Measurements from ENCODE around the gene UPK3A.
"Not testable (repeated sequence)": the region's sequence is repeated elsewhere in the genome, so short reads cannot be mapped to it uniquely, and the experiment has no call there.

UPK3A gene

GRCh38 chr22:45248832-45249561, 35.8 kb upstream of the UPK3A start:
- TF ChIP-seq CTCF (IDR thresholded peaks at IDR 0.05; ENCODE audit: low read depth, low read length): no peak
- H3K4me3 ChIP-seq (ENCODE audit: low read depth, low read length): no peak overlapping the region

DNA sequence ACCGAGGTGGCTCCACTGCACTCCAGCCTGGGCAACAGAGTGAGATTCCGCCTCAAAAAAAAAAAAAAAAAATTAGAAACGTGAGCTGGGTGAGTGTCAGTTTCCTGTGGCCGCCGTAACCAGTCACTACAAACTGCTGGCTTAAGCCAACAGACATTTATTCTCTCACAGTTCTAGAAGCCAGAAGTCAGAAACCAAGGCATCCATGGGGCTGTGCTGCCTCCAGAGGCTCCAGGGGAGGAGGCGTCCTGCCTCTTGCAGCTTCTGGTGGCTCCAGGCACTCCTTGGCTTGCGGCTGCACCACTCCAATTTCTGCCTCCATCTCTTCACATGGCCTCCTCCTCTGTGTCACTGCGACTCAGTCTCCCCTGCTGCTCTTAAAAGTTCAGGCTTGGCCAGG, 32.9 kb upstream of the UPK3A start:
- no peak for TF ChIP-seq CTCF (IDR thresholded peaks at IDR 0.05; ENCODE audit: low read depth, low read length)
- H3K4me3 ChIP-seq (ENCODE audit: low read depth, low read length): no peak overlapping the region

DNA sequence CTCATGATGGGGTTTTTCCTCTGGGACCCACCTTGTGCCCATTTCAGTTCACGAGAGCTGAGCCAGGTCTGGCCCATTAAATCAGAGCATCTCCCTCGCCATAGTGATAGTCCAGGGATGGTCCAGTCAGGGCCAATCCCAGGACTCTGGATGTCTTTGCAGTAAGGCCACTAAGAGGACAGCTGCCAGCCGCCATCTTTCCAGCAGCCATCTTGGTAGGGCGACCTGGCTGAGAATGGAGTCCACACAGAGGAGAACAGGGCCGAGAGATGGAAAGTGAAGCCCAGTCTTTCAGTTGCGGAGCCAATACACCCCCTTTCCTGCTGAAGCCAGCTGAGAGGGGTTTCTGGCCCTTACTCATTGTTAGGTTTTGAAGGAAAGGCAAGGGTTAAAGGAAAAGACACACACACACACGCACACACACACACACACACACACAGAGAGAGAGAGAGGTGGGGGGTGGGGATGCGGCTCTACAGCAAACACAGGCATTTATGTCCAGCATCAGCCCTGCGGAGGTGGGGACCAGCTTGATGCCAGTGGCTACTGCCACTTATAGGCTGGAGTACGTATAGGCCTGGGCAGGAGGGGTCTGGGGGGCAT, 31.6 kb upstream of the UPK3A start:
- H3K4me3 ChIP-seq (ENCODE audit: low read depth, low read length): no peak overlapping the region
- no peak for TF ChIP-seq CTCF (IDR thresholded peaks at IDR 0.05; ENCODE audit: low read depth, low read length)

- TF ChIP-seq CTCF (IDR thresholded peaks at IDR 0.05; ENCODE audit: low read depth, low read length): no peak
- H3K4me3 ChIP-seq (ENCODE audit: low read depth, low read length): no peak overlapping the region
Observed at GRCh38 chr22:45254388-45254787, 30.4 kb upstream of the UPK3A start.

- no peak for TF ChIP-seq CTCF (IDR thresholded peaks at IDR 0.05; ENCODE audit: low read depth, low read length)
- H3K4me3 ChIP-seq (ENCODE audit: low read depth, low read length): no peak overlapping the region
Observed at GRCh38 chr22:45254789-45255278, 29.9 kb upstream of the UPK3A start.

DNA sequence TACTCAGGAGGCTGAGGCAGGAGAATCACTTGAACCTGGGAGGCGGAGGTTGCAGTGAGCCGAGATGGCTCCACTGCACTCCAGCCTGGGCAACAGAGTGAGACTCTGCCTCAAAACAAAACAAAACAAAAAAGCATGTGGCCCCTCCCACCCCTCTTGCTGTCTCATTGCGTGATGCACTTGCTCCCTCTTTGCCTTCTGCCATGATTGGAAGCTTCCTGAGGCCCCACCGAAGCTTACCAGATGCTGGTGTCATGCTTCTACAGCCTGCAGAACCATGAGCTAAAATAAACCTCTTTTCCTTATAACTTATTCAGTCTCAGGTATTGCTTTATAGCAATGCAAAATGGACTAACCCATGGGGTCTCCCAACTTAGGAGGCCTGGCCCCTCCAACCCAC, 26.8 kb upstream of the UPK3A start:
- H3K4me3 ChIP-seq (ENCODE audit: low read depth, low read length): not testable (repeated sequence)

DNA sequence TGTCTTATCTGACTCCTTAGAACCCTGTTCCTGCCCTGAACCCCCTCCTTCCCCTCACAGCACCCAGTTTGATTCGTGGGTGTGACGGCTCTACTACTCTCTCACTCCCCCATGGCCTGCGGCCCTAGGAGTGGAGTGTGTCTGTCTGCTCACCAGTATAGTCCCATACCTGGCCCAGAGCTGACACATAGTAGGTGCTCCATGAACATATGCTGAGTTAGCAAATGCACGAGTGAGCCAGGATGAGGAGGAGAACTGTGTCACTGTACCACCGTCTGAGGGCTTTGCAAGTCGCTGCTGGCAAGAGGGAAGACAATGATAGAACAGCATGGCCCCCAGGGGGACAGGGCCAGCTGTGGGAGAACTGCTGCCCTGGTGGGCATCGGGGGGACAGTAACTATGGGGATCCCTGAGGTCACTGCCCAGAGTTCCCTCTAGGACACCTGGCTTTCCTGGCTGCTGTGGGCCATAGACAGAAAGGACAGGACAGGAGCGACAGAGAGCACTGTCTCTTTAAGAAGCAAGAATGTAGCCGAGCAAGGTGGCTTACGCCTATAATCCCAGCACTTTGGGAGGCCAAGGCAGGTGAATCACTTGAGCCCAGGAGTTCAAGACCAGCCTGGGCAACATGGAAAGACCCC, 24.9 kb upstream of the UPK3A start:
- no peak overlapping the region for H3K4me3 ChIP-seq (ENCODE audit: low read depth, low read length)
- TF ChIP-seq CTCF (IDR thresholded peaks at IDR 0.05; ENCODE audit: low read depth, low read length): no peak

GRCh38 chr22:45260395-45260759, 24.4 kb upstream of the UPK3A start:
- not testable (repeated sequence) for H3K4me3 ChIP-seq (ENCODE audit: low read depth, low read length)

All from WI38 (cell line).